Stimulated activated CD8-positive, alpha-beta memory T cell treated with anti-CD3 and anti-CD28 coated beads, Interleukin-7, amount 100 ng/mL, for 1 hour (primary cell): ENCODE results near the gene RUVBL2.
A peak's percentile ranks its signal among the peaks of the same experiment; 100 is the strongest.

Source experiments
- DNase-seq, 2 donors: peaks; one replicate each; pipeline ENCODE4 v3.0.0-alpha.2; 2020; ENCODE audit warnings: low read depth in 2 of 2

Gene RUVBL2

GRCh38 chr19:48989701-48990291 is 3.9 kb upstream of the RUVBL2 start:
- DNase-seq = no peak

GRCh38 chr19:48990400-48990799 is 3.3 kb upstream of the RUVBL2 start:
- no peak for DNase-seq

GRCh38 chr19:48991011-48991609 is 2.6 kb upstream of the RUVBL2 start:
- DNase-seq = no peak

- DNase-seq = no peak
These were observed 1.7 kb upstream of the RUVBL2 start for GRCh38 chr19:48991873-48992580.

DNA sequence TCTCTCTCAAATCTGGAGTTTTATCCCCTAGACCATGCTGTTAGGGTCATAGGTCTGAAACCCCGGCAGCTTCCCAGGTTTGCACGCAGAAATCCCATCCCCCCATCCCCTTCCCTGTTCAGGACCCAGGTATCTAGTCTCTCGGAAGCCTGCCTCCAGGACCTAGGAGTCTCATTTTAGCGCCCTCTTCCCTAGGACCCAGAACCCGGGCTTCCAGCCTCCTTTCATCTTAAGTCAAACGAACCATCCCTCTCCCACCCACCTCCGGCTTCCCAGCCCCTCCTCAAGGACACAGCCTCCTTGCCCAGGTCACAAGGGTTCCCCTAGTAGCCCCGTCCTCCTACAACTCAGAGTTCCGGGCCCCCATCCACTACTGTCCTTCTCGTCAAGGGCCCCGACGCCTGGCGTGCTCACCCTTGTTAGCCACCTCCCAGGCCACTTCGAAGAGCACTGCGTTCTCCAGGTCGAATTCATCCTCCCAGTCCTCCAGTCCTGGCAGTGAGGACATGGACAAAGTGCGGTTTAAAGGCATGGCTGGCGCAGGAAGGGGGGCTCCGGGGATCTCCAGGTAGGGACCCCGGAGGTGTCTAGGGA is 1.0 kb upstream of the RUVBL2 start:
- no peak for DNase-seq

DNA sequence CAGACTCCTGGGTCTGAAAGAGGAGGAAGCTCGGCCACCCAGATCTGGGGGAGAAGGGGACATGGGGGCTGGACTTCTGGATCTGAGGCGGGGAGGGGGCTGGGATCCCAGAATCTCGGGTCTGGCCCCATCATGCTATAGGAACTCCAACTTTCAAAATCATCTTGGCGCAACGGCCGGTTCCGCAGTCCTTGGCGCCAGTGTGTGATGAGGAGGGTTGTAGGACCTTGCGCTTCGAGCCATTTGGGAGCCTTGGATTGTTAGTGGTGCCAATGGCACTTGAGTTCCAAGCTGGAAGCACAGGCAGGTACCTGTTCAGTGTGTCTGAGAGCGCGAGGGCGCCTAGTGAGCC is 324 bp downstream of the RUVBL2 start:
- DNase-seq = no peak

- peak in 1 of 2 donors; percentile 23 for DNase-seq
These were observed 4.3 kb downstream of the RUVBL2 start for GRCh38 chr19:48997972-48998371.

- peak; percentile 40 to 43 for DNase-seq
These were observed 6.0 kb downstream of the RUVBL2 start for GRCh38 chr19:48999481-49000325.

DNA sequence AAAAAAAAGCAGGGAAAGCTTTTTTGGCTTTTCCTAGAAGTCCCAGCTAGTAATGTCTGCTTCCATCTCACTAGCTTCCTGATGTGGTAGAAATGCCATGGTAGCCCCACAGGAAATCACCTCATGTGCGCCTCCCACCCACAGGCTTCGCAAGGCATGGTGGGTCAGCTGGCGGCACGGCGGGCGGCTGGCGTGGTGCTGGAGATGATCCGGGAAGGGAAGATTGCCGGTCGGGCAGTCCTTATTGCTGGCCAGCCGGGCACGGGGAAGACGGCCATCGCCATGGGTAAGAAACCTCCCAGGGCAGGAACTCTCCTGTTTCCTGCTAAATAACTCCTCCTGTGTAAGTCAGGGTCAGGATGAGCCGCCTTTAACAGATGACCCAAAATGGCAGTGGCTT is 10.4 kb downstream of the RUVBL2 start:
- no peak for DNase-seq

DNA sequence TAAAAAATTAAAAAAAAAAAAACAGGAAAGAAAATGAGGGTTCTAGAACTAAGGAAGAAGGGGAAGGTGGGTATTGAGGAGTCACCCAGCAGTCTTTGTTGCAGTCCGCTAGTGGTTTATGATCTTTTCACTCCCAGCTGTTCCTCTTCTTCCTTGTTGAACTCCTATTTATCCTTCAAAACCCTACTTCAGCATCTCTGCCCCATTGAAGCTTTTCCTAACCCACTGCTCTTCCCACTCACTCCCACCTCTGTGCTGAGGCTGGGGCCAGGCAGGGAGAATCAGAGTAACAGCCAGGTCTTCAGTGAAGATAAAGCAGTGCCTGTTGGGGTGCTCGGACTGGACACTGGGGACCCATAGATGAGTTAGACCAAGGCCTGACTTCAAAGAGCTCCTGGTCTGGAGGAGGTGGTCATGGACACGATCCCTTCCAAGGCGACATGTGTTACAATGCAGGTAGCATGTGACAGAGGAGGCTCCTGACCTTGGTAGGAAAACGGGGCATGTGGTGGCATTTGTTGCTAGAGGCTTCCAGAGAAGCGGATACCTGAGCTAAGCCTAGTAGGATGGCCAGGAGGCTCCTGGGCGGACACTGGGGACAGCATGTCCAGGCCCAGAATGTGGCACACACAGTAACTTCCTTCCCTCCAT is 11.4 kb downstream of the RUVBL2 start:
- no peak for DNase-seq

- DNase-seq = no peak
These were observed 13.2 kb downstream of the RUVBL2 start for GRCh38 chr19:49006905-49007304.

GRCh38 chr19:49009828-49010227 is 16.1 kb downstream of the RUVBL2 start:
- DNase-seq = no peak

- no peak for DNase-seq
These were observed 16.8 kb downstream of the RUVBL2 start for GRCh38 chr19:49010453-49010852.

GRCh38 chr19:49011194-49011593 is 17.5 kb downstream of the RUVBL2 start:
- DNase-seq = no peak

DNA sequence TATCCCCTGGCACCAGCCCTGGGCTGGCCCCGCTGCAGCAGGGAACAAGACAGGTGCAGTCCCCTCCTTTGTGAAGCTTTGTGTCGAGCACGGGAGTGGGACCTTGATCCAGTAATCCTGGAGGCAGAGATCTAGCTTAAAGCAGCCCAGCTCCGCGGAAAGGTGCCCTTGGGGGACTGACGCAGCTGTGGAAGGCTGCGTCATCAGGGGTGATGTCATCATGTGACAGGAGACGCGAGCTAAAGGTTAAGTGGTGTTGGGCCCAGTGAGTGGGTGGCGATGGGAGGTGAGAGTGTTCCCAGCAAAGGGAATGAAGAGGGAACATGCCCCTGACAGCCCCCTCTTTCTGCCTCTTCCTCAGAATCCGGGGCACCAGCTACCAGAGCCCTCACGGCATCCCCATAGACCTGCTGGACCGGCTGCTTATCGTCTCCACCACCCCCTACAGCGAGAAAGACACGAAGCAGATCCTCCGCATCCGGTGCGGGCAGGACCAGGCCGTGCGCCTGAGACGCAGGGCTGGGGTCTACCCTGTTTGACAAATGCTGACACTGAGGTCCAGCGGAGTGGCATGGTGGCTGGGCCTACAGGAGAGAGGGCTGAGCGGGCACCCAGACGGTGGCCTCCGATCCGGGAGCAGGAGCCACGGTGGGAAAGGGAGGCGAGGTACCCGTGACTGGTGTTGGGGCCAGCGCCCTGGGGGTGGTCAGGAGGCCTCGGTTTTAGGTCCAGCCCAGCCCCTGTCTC is 20.6 kb downstream of the RUVBL2 start:
- no peak for DNase-seq

- DNase-seq = no peak
These were observed 21.2 kb downstream of the RUVBL2 start for GRCh38 chr19:49014870-49015255.

DNA sequence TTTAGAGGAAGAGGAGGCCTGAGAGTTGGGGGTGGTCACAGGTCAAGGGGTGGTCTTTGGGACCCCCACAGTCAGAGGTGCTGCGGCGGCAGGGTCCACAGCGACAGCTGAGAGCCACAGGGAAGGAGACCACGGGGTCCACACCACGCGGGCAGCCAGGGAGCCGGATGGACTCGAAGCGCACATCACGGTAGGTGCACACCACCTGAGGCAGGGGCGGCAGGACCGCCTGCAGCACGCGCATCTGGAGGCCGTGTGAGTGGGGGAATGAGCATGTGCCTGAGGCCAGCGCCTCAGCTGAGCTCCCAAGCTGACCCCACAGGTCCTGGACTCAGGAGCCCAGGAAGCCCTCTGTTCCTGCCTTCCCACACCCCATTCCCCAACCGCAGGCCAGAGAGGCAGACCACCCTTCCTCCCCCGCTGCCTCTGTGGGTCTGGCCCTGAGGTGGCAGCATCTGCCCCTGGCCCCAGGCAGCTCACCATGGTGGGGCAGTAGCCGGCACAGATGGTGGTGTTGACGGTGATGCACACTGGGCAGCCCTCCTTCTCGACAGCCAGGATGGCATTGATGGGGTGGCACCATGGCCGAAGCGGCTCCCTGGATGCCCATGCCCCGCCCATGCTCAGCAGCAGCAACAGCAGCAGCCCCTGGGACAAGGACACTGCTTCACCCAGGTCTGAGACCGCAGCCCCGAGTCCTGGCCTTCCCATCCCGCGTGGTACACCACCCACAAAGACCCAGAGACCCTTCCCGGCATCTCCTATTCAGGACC is 22.6 kb downstream of the RUVBL2 start:
- no peak for DNase-seq

DNA sequence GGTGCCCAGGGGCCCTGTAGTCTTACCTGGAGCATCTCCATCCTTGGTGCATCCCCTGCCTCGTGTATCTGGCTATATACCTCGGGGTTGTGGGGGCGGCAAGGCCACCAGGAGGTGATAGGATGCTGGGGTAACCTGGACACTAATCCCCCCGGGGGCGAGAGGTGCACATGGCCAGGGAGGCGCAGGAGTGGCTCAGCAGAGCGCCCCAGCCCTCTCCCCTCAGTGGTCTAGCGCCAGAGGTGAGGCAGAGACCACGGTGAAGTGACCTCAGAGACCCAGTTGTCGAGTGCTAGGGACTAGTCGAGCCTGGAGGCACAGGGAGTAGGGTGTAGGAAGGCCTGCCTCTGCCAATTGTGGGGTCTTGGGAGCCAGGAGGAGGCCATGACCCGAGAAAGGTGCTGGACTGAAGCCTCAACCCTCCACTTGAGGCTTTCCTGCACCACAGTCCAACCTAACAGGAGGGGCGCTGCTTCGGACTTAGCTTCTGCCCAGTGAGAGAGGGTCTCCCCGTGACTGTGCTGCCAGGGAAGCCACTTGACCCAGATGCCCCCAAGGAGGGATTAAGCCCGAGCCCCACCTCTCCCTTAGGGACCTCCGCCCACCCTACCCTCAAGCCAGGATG is 23.5 kb downstream of the RUVBL2 start, which contains the start of gene LHB:
Gene LHB, minus strand, starts transcription at position 51 of the 625 bp plus-strand sequence. Its CDS starts 10 bp downstream, at position 41.
- no peak for DNase-seq

DNA sequence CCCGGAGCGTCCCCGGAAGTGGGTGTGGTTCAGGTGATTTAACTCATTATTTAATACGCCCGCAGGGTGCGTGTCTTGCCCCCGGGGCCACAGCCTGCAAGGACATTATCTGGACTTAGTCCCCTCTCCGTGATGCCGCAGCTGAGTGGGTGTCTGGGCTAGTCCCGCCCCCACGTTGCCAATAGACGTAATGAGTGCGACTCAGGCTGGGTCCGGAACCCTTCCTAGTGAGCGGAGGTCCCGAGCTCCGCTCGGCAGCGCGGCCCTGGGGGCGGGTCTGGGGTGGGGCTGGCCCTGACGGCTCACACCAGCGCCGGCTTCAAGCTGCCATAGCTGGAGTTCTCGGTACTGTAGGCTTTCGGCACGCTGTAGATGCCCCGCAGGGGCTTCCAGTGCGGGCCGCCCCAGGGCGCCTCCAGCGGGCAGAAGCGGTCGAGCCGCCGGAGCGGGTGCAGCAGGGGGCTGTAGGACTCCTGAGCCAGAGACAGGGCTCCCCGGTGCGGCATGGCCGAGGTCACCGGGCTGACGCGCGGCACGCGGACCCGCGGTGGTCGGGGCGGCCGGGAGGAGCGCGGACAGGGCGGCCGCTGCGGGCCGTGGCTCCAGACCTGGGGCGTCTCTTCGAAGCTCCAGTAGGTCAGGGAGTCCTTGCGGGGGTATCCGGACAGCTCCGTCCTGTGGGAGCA is 24.1 kb downstream of the RUVBL2 start:
- peak; percentile 42 to 43 for DNase-seq
